Colonic mucosa (tissue), 4 donors: Measurements from ENCODE around the gene CADM1. TPM values are rescaled to one million over a fixed set of nuclear protein-coding genes. Genes with fewer than 3 reads are reported as not detected.

Experiments used
- DNase-seq: peaks from one replicate; pipeline ENCODE4 v3.0.0-alpha.2; 2020
- H3K27ac ChIP-seq: fragments of 200-600 bp; one replicate; pipeline ENCODE4 v1.8.0; 2021
- H3K27me3 ChIP-seq: fragments of 200-600 bp; one replicate; pipeline ENCODE4 v1.8.0; 2021
- H3K36me3 ChIP-seq: fragments of 200-600 bp; one replicate; pipeline ENCODE4 v1.8.0; 2021
- H3K4me1 ChIP-seq: fragments of 200-600 bp; one replicate; pipeline ENCODE4 v1.8.0; 2021; ENCODE audit warnings: mild to moderate bottlenecking
- H3K4me3 ChIP-seq: fragments of 200-600 bp; one replicate; pipeline ENCODE4 v1.8.0; 2021
- H3K9ac ChIP-seq, 2 donors: one replicate each; pipeline ENCODE4 v1.7.0; 2013; ENCODE audit warnings: control low read depth in 2 of 2, low read depth in 2 of 2, low read length in 2 of 2
- H3K9me3 ChIP-seq: fragments of 200-600 bp; one replicate; pipeline ENCODE4 v1.8.0; 2021
- intact Hi-C: fragments of 100-400 bp; cut with DNase I; formaldehyde crosslinking; loops from one replicate; pipeline ENCODE4 v1.14.1; 2022
- total RNA-seq, 2 donors: library from RNA; stranded (reverse); fragmentation: NEBNext Ultra II Directional in 1 of 2; extraction: Animal tissue kit (Norgen Biotek cat#: 25700) in 1 of 2; gene quantifications; one replicate each; pipeline ENCODE4 v1.2.1, GENCODE V29; 2021
- TF ChIP-seq, protein P1 (sequence below): fragments of 200-600 bp; IDR thresholded peaks from one replicate; pipeline ENCODE4 v1.8.0; 2022; ENCODE audit warnings: antibody characterized with exemption, mild to moderate bottlenecking
- donor health status: healthy.
- donor health status: DM: no; HTN: no; CAD: no.
- donor health status: DM: no; HTN: no; CAD: no.

The CADM1 gene
- total RNA-seq, 2 donors from 2014 or later = 5.2 to 6.4 TPM

DNA sequence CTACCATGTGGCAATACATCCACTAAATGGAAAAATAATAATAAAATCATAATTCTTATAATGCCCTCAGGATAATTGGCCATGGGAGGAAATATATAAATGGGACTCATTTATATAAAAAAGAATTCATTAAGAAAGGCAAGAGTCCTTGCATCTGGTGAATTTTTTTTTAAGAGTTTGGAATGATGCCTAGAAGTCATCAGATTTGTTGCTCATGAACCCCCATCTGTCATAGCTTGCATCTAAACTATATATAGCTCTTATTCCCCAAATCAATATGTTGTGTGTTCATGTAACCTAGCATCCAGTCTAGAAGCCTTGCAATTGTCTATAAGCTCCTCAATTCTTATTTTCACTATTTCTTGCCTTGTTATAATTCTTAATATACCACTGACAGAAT is 75.9 kb downstream of the CADM1 start:
- Histone ChIP-seq H3K36me3 (no peaks in the 10 kb centered on the region), H3K4me3 (no peak overlapping the region), H3K27ac (no peak overlapping the region), H3K9me3 (no peaks in the 10 kb centered on the region), H3K9ac (no peak overlapping the region), H3K27me3 (no peaks in the 10 kb centered on the region), H3K4me1 (no peaks in the 10 kb centered on the region)
- TF ChIP-seq, protein P1, sequence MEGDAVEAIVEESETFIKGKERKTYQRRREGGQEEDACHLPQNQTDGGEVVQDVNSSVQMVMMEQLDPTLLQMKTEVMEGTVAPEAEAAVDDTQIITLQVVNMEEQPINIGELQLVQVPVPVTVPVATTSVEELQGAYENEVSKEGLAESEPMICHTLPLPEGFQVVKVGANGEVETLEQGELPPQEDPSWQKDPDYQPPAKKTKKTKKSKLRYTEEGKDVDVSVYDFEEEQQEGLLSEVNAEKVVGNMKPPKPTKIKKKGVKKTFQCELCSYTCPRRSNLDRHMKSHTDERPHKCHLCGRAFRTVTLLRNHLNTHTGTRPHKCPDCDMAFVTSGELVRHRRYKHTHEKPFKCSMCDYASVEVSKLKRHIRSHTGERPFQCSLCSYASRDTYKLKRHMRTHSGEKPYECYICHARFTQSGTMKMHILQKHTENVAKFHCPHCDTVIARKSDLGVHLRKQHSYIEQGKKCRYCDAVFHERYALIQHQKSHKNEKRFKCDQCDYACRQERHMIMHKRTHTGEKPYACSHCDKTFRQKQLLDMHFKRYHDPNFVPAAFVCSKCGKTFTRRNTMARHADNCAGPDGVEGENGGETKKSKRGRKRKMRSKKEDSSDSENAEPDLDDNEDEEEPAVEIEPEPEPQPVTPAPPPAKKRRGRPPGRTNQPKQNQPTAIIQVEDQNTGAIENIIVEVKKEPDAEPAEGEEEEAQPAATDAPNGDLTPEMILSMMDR = no peak
- DNase-seq = no peak
- intact Hi-C loops = no loop called here

- intact Hi-C loops = no loop called here
Observed at GRCh38 chr11:115425816-115426215, 78.4 kb downstream of the CADM1 start.

GRCh38 chr11:115425250-115425649 is 79.0 kb downstream of the CADM1 start:
- intact Hi-C loops = no loop called here
- Histone ChIP-seq H3K9me3 (no peaks in the 10 kb centered on the region), H3K4me3 (no peak overlapping the region), H3K9ac (no peak overlapping the region), H3K27me3 (peaks cover 8% of the 10 kb centered on the region), H3K4me1 (no peaks in the 10 kb centered on the region), H3K27ac (no peak overlapping the region), H3K36me3 (no peaks in the 10 kb centered on the region)
- no peak for DNase-seq
- TF ChIP-seq, protein P1 = no peak

More at GRCh38 chr11:115425816-115426215, 78.4 kb downstream of the CADM1 start:
- H3K4me3 ChIP-seq = no peak overlapping the region
- TF ChIP-seq, protein P1 = no peak
- no peaks in the 10 kb centered on the region for H3K36me3 ChIP-seq
- H3K27me3 ChIP-seq = peaks cover 7% of the 10 kb centered on the region
- no peak overlapping the region for H3K27ac ChIP-seq
- no peaks in the 10 kb centered on the region for H3K9me3 ChIP-seq
- no peak for DNase-seq
- no peak overlapping the region for H3K9ac ChIP-seq
- H3K4me1 ChIP-seq = no peaks in the 10 kb centered on the region

DNA sequence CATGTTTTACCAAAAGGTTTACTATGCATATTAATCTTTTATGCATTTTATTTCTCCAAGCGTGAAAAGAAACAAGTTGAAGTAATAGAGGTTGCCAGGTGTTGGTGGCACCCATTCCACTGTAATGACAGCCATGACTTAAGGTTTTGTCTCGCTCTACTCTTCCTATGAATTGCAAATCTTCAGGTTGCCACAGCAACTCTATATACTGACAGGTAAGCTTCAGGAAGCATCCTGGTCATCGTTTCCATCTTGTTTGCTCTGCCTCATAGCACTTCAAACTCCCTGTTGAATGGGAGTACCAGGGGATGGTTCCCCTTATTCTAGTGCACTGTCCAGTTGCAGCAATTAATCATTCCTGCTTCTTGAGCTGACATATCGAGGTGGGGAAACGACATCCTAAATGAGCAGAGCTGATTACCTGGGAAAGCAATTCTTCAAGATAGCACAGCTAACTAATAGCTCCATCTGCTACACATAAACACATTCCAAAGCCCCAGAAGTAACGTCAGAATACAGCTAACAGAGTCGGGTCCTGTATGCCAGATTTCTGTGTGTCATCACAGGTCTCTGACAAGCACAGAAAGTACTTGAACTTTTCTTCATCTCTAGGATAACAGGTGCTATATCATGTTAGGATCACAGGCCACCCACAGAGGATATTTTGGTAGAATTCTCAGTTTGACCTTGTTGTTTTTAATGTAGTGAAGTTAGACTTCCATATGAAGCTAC is 80.3 kb downstream of the CADM1 start:
- DNase-seq = no peak

GRCh38 chr11:115421992-115422689 is 82.1 kb downstream of the CADM1 start:
- peaks cover 15% of the 10 kb centered on the region for H3K27me3 ChIP-seq
- H3K4me1 ChIP-seq = no peaks in the 10 kb centered on the region
- no peak overlapping the region for H3K27ac ChIP-seq
- no peaks in the 10 kb centered on the region for H3K36me3 ChIP-seq
- H3K9me3 ChIP-seq = no peaks in the 10 kb centered on the region
- intact Hi-C loops = no loop called here
- H3K4me3 ChIP-seq = no peak overlapping the region
- no peak for DNase-seq
- TF ChIP-seq, protein P1 = no peak
- no peak overlapping the region for H3K9ac ChIP-seq

More for the DNA sequence above, 80.3 kb downstream of the CADM1 start:
- no peaks in the 10 kb centered on the region for H3K9me3 ChIP-seq
- intact Hi-C loops = no loop called here
- H3K27me3 ChIP-seq = peaks cover 15% of the 10 kb centered on the region
- H3K9ac ChIP-seq = no peak overlapping the region
- H3K4me3 ChIP-seq = no peak overlapping the region
- no peaks in the 10 kb centered on the region for H3K4me1 ChIP-seq
- H3K36me3 ChIP-seq = no peaks in the 10 kb centered on the region
- TF ChIP-seq, protein P1 = no peak
- no peak overlapping the region for H3K27ac ChIP-seq
